ENCODE data around the gene KATNA1. TPM values are rescaled to one million over a fixed set of nuclear protein-coding genes. Genes with fewer than 3 reads are reported as not detected.

The KATNA1 gene
- total and polyA plus RNA-seq, 7 donors, result 9.0 to 22.5 (median 17.5) TPM

- no peaks in the 10 kb centered on the region for H3K9me3 ChIP-seq
- no peak overlapping the region for H3K4me3 ChIP-seq
- 59 to 73% methylated on average over 2 of the region's 2 CpGs for WGBS, 2 donors
- H3K4me1 ChIP-seq, result no peaks in the 10 kb centered on the region
- no peaks in the 10 kb centered on the region for H3K27me3 ChIP-seq
- no peak for DNase-seq
- H3K36me3 ChIP-seq, result peaks cover 0 to 40% (median 0%) of the 10 kb centered on the region in 4 donors
- no peak overlapping the region for H3K27ac ChIP-seq
- intact Hi-C loops (cut with DNase I), result no loop called here
- no peak for TF ChIP-seq POLR2A (IDR thresholded peaks at IDR 0.05)
- no peak for TF ChIP-seq CTCF (IDR thresholded peaks at IDR 0.05)
- TF ChIP-seq POLR2AphosphoS5 (IDR thresholded peaks at IDR 0.05), result no peak
- TF ChIP-seq EP300 (IDR thresholded peaks at IDR 0.05), result no peak
Measured at GRCh38 chr6:149636124-149636523, 12.4 kb downstream of the KATNA1 start.

GRCh38 chr6:149634315-149634714, 14.2 kb downstream of the KATNA1 start:
- Histone ChIP-seq H3K4me3 (no peak overlapping the region), H3K4me1 (no peaks in the 10 kb centered on the region), H3K27ac (no peak overlapping the region), H3K27me3 (no peaks in the 10 kb centered on the region), H3K36me3 (peaks cover 0 to 55% (median 0%) of the 10 kb centered on the region in 4 donors), H3K9me3 (no peaks in the 10 kb centered on the region)
- no peak for DNase-seq
- 93 to 100% methylated on average over 1 of the region's 1 CpG for WGBS, 2 donors
- intact Hi-C loops (cut with DNase I), result no loop called here
- TF ChIP-seq POLR2AphosphoS5 (IDR thresholded peaks at IDR 0.05) (no peak), POLR2A (IDR thresholded peaks at IDR 0.05) (no peak), CTCF (IDR thresholded peaks at IDR 0.05) (no peak), EP300 (IDR thresholded peaks at IDR 0.05) (no peak)

GRCh38 chr6:149628875-149629510, 19.5 kb downstream of the KATNA1 start:
- intact Hi-C loops (cut with DNase I), result no loop called here
- H3K36me3 ChIP-seq, result peaks cover 0 to 53% (median 0%) of the 10 kb centered on the region in 4 donors
- H3K4me3 ChIP-seq, result no peak overlapping the region
- DNase-seq, result no peak
- H3K27ac ChIP-seq, result no peak overlapping the region
- TF ChIP-seq POLR2AphosphoS5 (IDR thresholded peaks at IDR 0.05), result no peak
- TF ChIP-seq POLR2A (IDR thresholded peaks at IDR 0.05), result no peak
- no peak for TF ChIP-seq CTCF (IDR thresholded peaks at IDR 0.05)
- TF ChIP-seq EP300 (IDR thresholded peaks at IDR 0.05), result no peak
- H3K4me1 ChIP-seq, result no peaks in the 10 kb centered on the region
- H3K27me3 ChIP-seq, result no peaks in the 10 kb centered on the region
- no peaks in the 10 kb centered on the region for H3K9me3 ChIP-seq
- 79 to 92% methylated on average over 4 of the region's 4 CpGs for WGBS, 2 donors

GRCh38 chr6:149627672-149628071, 20.8 kb downstream of the KATNA1 start:
- DNase-seq, result no peak
- Histone ChIP-seq H3K9me3 (no peaks in the 10 kb centered on the region), H3K27me3 (no peaks in the 10 kb centered on the region), H3K36me3 (peaks cover 0 to 59% (median 6%) of the 10 kb centered on the region in 4 donors), H3K27ac (no peak overlapping the region), H3K4me3 (no peak overlapping the region), H3K4me1 (no peaks in the 10 kb centered on the region)
- no peak for TF ChIP-seq POLR2A (IDR thresholded peaks at IDR 0.05)
- TF ChIP-seq EP300 (IDR thresholded peaks at IDR 0.05), result no peak
- TF ChIP-seq CTCF (IDR thresholded peaks at IDR 0.05), result no peak
- TF ChIP-seq POLR2AphosphoS5 (IDR thresholded peaks at IDR 0.05), result no peak
- intact Hi-C loops (cut with DNase I), result no loop called here

- Histone ChIP-seq H3K27me3 (no peaks in the 10 kb centered on the region), H3K9me3 (peaks cover 0 to 6% (median 1%) of the 10 kb centered on the region in 4 donors), H3K4me1 (no peaks in the 10 kb centered on the region), H3K4me3 (no peak overlapping the region), H3K27ac (no peak overlapping the region), H3K36me3 (peaks cover 0 to 34% (median 8%) of the 10 kb centered on the region in 4 donors)
- TF ChIP-seq POLR2AphosphoS5 (IDR thresholded peaks at IDR 0.05), result no peak
- 76 to 91% methylated on average over 5 of the region's 5 CpGs for WGBS, 2 donors
- intact Hi-C loops (cut with DNase I), result no loop called here
- no peak for DNase-seq
Measured at GRCh38 chr6:149615805-149616204, 32.7 kb downstream of the KATNA1 start.
